PFSK-1 (cell line): ENCODE results near the gene MTA3.

ENCODE experiments used
- FOXP2 ChIP-seq: optimal IDR thresholded peaks from 2 replicates; pipeline ENCODE3; 2011; ENCODE audit warnings: borderline replicate concordance, control low read depth, inconsistent platforms; ENCODE audit not compliant: insufficient read depth; ENCODE audit errors: extremely low read length, extremely low read depth
- POLR2AphosphoS5 ChIP-seq: IDR thresholded peaks from 2 replicates; pipeline ENCODE4 v1.6.1; 2012; ENCODE audit warnings: low read depth, mild to moderate bottlenecking, control low read depth, low read length, moderate library complexity
- SIN3A ChIP-seq: IDR thresholded peaks from 2 replicates; pipeline ENCODE4 v1.6.1; 2012; ENCODE audit warnings: mild to moderate bottlenecking, low read length, moderate library complexity, borderline replicate concordance; ENCODE audit not compliant: insufficient read depth
- TAF1 ChIP-seq: IDR thresholded peaks from 2 replicates; pipeline ENCODE4 v1.6.1; 2012; ENCODE audit warnings: low read length, control low read depth, borderline replicate concordance; ENCODE audit not compliant: insufficient read depth
- TF ChIP-seq, protein P1 (sequence below), 2 experiments: IDR thresholded peaks; 2 replicates each; pipeline versions ENCODE4 v1.6.1 to v1.8.0; 2011 to 2012; ENCODE audit warnings: low read depth in 2 of 2, low read length in 2 of 2, control low read depth in 1 of 2, inconsistent platforms in 1 of 2, mild to moderate bottlenecking in 1 of 2, moderate library complexity in 1 of 2; ENCODE audit not compliant: insufficient read depth in 1 of 2

The MTA3 gene

DNA sequence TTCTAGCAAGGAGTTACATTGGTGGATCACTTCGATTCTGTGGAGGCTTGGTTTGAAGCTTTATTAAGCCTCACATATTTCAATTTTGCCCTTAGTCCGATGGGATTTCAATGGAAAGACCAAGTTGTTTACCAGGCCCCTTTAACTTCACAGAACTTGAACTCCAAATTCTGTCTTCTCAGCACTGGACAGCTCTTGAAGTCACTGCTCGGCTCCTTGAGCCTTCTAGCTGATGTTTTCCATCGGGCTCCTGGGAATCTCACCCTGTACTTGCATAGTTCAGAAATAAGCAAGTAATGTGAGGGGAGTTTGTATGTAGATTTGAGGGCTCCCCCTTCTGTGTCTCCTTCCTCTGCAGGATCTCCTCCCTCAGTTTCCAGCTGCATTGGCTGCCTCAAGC, 180.4 kb downstream of the MTA3 start:
- TF ChIP-seq FOXP2 = no peak
- TF ChIP-seq, protein P1, sequence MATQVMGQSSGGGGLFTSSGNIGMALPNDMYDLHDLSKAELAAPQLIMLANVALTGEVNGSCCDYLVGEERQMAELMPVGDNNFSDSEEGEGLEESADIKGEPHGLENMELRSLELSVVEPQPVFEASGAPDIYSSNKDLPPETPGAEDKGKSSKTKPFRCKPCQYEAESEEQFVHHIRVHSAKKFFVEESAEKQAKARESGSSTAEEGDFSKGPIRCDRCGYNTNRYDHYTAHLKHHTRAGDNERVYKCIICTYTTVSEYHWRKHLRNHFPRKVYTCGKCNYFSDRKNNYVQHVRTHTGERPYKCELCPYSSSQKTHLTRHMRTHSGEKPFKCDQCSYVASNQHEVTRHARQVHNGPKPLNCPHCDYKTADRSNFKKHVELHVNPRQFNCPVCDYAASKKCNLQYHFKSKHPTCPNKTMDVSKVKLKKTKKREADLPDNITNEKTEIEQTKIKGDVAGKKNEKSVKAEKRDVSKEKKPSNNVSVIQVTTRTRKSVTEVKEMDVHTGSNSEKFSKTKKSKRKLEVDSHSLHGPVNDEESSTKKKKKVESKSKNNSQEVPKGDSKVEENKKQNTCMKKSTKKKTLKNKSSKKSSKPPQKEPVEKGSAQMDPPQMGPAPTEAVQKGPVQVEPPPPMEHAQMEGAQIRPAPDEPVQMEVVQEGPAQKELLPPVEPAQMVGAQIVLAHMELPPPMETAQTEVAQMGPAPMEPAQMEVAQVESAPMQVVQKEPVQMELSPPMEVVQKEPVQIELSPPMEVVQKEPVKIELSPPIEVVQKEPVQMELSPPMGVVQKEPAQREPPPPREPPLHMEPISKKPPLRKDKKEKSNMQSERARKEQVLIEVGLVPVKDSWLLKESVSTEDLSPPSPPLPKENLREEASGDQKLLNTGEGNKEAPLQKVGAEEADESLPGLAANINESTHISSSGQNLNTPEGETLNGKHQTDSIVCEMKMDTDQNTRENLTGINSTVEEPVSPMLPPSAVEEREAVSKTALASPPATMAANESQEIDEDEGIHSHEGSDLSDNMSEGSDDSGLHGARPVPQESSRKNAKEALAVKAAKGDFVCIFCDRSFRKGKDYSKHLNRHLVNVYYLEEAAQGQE (IDR thresholded peaks at IDR 0.05; ENCODE audit: insufficient read depth in 1 of 2, low read depth in 2 of 2, low read length in 2 of 2) = peak in 1 of 2 experiments; percentile 72; a peak in 1 of 4 replicates

DNA sequence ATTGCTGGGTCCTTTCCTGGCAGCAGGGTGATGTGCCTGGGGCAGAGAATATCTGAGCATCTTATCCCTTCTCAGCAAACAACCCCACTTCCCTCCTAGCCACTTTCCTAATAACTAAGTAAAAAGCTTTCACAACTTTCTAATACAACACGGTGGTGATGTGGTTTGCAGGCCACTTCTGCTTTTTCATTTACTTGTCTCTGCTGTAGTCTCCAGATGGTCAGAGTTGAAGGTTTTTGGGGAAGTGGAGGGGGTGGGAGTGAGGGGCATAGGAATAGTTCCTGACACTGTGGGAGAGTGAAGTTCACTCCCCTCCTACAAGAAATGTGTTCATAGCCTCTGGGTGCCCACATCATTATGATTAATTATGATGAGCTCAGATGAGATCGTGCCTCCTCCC, 183.9 kb downstream of the MTA3 start:
- TF ChIP-seq TAF1 (no peak), POLR2AphosphoS5 (no peak), SIN3A (no peak), FOXP2 (no peak)
- TF ChIP-seq, protein P1 (IDR thresholded peaks at IDR 0.05; ENCODE audit: insufficient read depth in 1 of 2, low read depth in 2 of 2, low read length in 2 of 2) = no peak

DNA sequence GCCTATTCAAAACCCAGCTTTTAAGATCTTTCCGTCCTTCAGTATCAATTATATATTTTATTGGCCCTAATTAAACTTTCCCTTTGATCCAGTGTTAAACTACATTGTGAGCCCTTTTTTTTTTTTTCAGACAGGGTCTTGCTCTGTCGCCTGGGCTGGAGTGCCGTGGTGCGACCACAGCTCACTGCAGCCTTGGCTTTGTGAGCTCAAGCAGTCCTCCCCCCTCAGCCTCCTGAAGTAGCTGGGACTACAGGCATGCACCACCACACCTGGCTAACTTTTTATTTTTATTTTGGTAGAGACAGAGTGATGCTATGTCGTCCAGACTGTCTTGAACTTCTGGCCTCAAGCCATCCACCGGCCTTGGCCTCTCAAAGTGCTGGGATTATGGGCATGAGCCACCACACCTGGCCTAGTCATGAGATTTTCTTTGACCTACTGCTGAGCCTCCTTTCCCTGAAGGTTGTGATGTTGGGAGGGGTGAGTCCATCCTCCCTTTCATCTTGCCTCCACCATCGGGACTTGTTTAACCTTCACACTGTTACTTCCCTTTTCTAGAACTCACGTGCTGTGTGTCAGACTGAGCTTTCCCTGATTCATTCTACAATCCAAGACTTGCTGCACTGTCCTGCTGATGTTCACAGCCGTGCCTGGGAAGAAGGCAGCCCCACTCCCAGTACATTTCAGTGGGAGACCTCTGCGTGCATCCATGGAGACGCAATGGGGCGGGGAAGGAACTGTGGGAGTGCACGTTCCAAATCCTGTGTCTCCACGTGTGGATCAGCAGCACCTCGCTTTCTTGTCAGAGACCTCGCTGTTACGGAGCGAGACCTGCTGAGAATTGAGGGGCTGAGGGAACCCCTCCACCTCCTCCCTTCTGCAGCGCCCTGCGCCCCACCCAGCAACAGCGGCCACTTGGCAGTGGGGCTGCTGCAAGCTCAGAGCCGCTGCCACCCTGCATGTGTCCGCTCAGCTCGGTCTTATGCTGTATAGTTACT, 184.7 kb downstream of the MTA3 start:
- TF ChIP-seq, protein P1 (IDR thresholded peaks at IDR 0.05; ENCODE audit: insufficient read depth in 1 of 2, low read depth in 2 of 2, low read length in 2 of 2) = no peak

DNA sequence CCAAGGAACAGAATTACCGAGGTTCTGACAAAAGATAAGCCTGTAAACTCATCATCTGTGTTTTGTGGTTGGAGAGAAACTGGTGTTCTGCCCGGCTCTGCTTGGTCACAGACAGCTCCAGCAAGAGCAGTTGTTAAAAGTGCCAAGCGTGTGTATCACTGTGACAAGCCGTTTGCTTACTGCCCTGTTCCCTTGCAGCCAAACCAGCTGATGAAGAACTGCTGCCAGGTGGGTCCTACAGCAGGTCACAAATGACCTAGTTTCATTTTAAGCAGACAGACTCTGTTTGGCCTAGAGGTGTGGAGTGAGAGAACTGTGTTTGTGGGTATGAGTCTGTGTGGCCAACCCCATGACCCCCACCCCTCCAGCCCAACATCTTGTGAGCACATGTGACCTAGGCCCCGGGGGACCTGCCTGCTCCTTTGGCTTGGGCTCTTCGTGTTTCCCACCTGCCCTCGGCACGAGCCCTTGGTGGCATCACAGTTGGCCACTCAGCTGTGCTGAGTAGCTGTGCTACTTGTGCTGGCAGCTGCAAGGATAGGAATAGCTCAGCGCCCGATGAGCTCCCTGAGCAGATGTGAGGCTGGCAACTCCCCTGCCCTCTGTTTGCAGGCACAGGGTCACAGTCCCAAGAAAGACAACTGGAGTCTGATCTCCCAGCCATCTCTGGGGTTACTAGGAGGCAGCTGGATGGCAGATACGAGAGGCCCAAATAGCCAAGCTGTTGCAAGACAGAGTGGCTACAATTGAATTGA, 185.8 kb downstream of the MTA3 start:
- TF ChIP-seq POLR2AphosphoS5 = no peak
- no peak for TF ChIP-seq SIN3A
- no peak for TF ChIP-seq FOXP2
- TF ChIP-seq, protein P1 (IDR thresholded peaks at IDR 0.05; ENCODE audit: insufficient read depth in 1 of 2, low read depth in 2 of 2, low read length in 2 of 2) = no peak
- TF ChIP-seq TAF1 = no peak

DNA sequence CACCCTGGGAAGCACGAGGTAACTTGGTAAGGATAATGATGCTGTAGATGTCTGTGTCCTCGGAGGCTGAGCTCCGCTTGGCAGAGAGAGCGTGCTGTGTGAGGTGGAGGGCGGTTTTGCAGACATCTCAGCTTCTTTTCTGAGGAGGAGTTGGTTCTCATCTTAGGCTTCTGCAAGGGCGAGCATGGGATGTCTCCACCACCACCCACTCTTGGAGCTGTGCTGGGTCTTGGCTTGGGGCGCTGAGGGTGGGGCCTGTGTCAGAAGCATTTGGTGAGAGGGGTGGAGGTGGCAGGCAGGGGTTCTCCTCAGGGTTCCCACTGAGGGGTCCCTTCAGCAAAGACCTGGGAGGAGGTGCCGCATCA, 186.3 kb downstream of the MTA3 start:
- TF ChIP-seq, protein P1 (IDR thresholded peaks at IDR 0.05; ENCODE audit: insufficient read depth in 1 of 2, low read depth in 2 of 2, low read length in 2 of 2) = no peak
- no peak for TF ChIP-seq TAF1
- TF ChIP-seq FOXP2 = no peak
- TF ChIP-seq POLR2AphosphoS5 = no peak
